Naive thymus-derived CD4-positive, alpha-beta T cell (primary cell): ENCODE data around the gene PLCD3. TPM values are rescaled to one million over a fixed set of nuclear protein-coding genes. Genes with fewer than 3 reads are reported as not detected.

Experiments
- ATAC-seq: fragments of 150-1000 bp; cut with Tn5 transposase; 2 replicates; pipeline ENCODE4 v1.10.0; 2021; ENCODE audit warnings: mild to moderate bottlenecking, moderate library complexity
- CTCF ChIA-PET: fragments of 350-600 bp; sonication (Branson Sonifier 250); formaldehyde crosslinking; loops from one replicate; lab custom pipeline; 2021; ENCODE audit warnings: antibody characterized with exemption; lab: Charles Lee
- POLR2A ChIA-PET: fragments of 350-600 bp; sonication (Branson Sonifier 250); formaldehyde crosslinking; loops from one replicate; lab custom pipeline; 2021; ENCODE audit warnings: antibody characterized with exemption, inconsistent platforms; lab: Charles Lee
- DNase-seq, 9 donors: peaks; one replicate each; pipeline versions ENCODE4 v3.0.0 to v3.0.0-alpha.2; 2020 to 2022; ENCODE audit warnings: mixed read lengths in 1 of 9
- H3K27ac ChIP-seq: one replicate; pipeline ENCODE4 v1.7.0; 2013; ENCODE audit warnings: mild to moderate bottlenecking, low read depth, low read length, moderate library complexity
- H3K27me3 ChIP-seq, 2 donors: one replicate each; pipeline ENCODE4 v1.7.0; 2013; ENCODE audit warnings: low read length in 2 of 2, mild to moderate bottlenecking in 2 of 2, moderate library complexity in 2 of 2; ENCODE audit not compliant: control insufficient read depth in 2 of 2, insufficient read depth in 2 of 2
- H3K36me3 ChIP-seq, 3 experiments: 1 replicate in 2 of 3; 2 replicates in 1 of 3; pipeline ENCODE4 v1.7.0; 2013; ENCODE audit warnings: low read length in 3 of 3, mild to moderate bottlenecking in 3 of 3, moderate library complexity in 1 of 3; ENCODE audit not compliant: insufficient read depth in 3 of 3, control insufficient read depth in 2 of 3
- H3K4me1 ChIP-seq, 2 donors: one replicate each; pipeline ENCODE4 v1.7.0; 2013; ENCODE audit warnings: low read length in 2 of 2, mild to moderate bottlenecking in 2 of 2, moderate library complexity in 1 of 2; ENCODE audit not compliant: control insufficient read depth in 2 of 2, insufficient read depth in 2 of 2
- H3K4me3 ChIP-seq: 2 replicates; pipeline ENCODE4 v1.7.0; 2013; ENCODE audit warnings: mild to moderate bottlenecking, low read length
- H3K9me3 ChIP-seq, 3 experiments: 1 replicate in 2 of 3; 2 replicates in 1 of 3; pipeline ENCODE4 v1.7.0; 2013; ENCODE audit warnings: low read length in 3 of 3; ENCODE audit not compliant: control insufficient read depth in 2 of 3
- H3K27ac Mint-ChIP-seq, 9 donors: one replicate each; pipeline ENCODE4 v1.8.0; 2020 to 2022; ENCODE audit warnings: mixed read lengths in 9 of 9, mild to moderate bottlenecking in 8 of 9, moderate library complexity in 5 of 9, inconsistent platforms in 2 of 9
- H3K27me3 Mint-ChIP-seq, 5 donors: one replicate each; pipeline ENCODE4 v1.8.0; 2021 to 2022; ENCODE audit warnings: mixed read lengths in 5 of 5, mild to moderate bottlenecking in 1 of 5
- H3K36me3 Mint-ChIP-seq, 5 donors: one replicate each; pipeline ENCODE4 v1.8.0; 2020 to 2022; ENCODE audit warnings: mixed read lengths in 5 of 5, mild to moderate bottlenecking in 3 of 5, inconsistent platforms in 1 of 5
- H3K4me1 Mint-ChIP-seq, 7 donors: one replicate each; pipeline ENCODE4 v1.8.0; 2020 to 2022; ENCODE audit warnings: mixed read lengths in 7 of 7, mild to moderate bottlenecking in 3 of 7, inconsistent platforms in 1 of 7
- H3K4me3 Mint-ChIP-seq, 10 donors: one replicate each; pipeline ENCODE4 v1.8.0; 2020 to 2022; ENCODE audit warnings: mild to moderate bottlenecking in 10 of 10, mixed read lengths in 10 of 10, moderate library complexity in 6 of 10, inconsistent platforms in 2 of 10
- H3K9me3 Mint-ChIP-seq, 11 donors: one replicate each; pipeline ENCODE4 v1.8.0; 2020 to 2022; ENCODE audit warnings: mixed read lengths in 11 of 11, mild to moderate bottlenecking in 4 of 11, inconsistent platforms in 1 of 11, moderate library complexity in 1 of 11
- intact Hi-C, 2 donors: fragments of 100-400 bp; cut with micrococcal nuclease; formaldehyde crosslinking; loops; one replicate each; pipeline ENCODE4 v1.15.1; 2023
- polyA plus RNA-seq, 2 donors: library from polyadenylated mRNA; unstranded; fragments of 300-500 nt; fragmentation: Illumina TruSeq; gene quantifications; one replicate each; pipeline ENCODE4 v1.2.3, GENCODE V29; 2021
- total RNA-seq, 6 experiments: library from RNA in 5 of 6; stranded (reverse) in 5 of 6; gene quantifications; 1 replicate in 5 of 6; 2 replicates in 1 of 6; pipeline ENCODE4 v1.2.3 and lab custom pipeline; 2021 to 2026

PLCD3 gene
- total and polyA plus RNA-seq, 7 experiments from 2014 or later, result 0.21 to 5.1 (median 2.7) TPM; not detected in 1

DNA sequence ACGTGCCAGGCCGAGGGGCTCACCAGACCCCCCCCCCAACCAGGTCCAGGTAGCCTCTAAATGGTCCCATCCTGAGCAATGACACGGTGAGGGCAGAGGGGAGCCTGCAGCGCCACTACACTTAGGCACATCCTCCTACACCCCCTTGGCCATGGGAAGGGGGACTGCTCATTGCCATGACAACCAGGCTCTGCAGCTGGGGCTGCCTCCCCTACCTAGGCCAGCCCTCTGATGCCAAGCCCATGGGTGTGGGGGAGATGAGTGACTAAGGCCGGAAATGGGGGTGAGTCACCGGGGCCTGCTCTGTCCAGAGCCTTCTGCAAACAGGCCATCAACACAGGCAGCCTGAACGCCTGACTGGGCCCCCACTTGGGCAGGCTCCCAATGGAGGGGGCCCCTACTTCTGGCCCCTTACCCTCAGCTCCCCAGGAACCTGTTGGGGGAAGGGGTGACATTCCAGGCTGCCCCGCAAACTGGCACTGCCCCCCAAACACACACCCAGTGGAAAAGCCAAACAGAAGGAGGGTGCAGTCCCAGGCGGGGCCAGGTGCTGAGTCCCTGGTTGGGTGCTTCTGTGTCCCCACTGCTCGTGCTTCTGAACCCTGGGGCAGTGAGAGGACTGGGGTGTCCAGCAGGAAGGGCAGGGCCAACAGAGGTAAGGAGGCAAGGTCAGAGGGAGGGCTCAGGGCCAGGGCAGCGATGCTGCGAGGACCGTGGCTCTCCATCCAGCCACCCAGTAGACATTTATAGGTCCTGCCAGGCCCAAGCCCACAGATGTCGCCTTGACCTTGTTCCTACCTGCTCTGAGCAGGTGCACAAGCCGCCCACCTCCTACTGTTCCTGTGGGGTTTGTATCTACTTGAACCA lies 8.2 kb downstream of the PLCD3 start:
- CTCF ChIA-PET, result interaction anchor here (0.6 kb wide), 1 partner anchor 9 kb away, joined by 6 read pairs; no protein-coding TSS in a partner anchor

DNA sequence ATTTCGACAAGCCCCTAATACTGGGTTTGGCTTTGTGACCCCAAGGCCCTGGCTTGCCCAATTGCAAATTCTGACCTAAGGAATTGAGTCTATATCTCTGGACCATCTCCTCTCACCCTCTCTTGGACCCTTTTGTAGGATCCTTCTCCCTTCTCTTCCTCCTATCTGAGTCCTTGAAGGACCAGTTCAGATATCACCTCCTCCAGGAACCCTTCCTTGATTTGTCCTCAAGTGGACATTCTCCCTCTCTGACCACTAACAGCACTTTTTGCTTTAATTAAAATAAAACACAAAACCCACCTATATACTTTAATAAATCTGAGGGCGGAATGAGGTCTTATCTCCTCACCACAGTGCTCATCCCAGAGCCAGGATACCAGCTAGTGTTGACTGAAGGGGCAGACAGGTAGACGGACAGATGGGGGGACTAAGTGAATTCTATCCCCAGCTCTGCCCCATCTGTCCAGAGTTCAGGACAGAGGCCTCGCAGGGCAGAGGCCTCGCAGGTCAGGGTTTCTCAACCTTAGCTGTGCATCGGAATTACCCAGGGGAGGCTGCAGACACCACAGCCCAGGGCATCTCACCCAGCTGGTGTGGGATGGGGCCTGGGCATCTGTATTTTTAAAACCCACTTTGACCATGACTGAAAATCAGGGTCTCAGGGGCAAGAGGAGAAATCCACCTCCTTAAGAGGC lies 9.1 kb downstream of the PLCD3 start:
- ChIA-PET CTCF (interaction anchor here (0.7 kb wide), 1 partner anchor 12 kb away, joined by 3 read pairs; the partner anchor contains the start of gene ACBD4), POLR2A (interaction anchor here (0.7 to 1.1 kb wide), 2 partner anchors 23 to 27 kb away, joined by 3 to 4 read pairs; no protein-coding TSS in a partner anchor)
- Mint-ChIP-seq H3K27me3 (peaks cover 0 to 15% (median 6%) of the 10 kb centered on the region in 5 donors), H3K9me3 (no peaks in the 10 kb centered on the region), H3K36me3 (no peaks in the 10 kb centered on the region), H3K27ac (no peak overlapping the region), H3K4me3 (no peak overlapping the region), H3K4me1 (peaks cover 0 to 2% (median 0%) of the 10 kb centered on the region in 7 donors)
- Histone ChIP-seq H3K9me3 (no peaks in the 10 kb centered on the region), H3K36me3 (no peaks in the 10 kb centered on the region), H3K27ac (no peak overlapping the region), H3K4me3 (no peak overlapping the region), H3K27me3 (no peaks in the 10 kb centered on the region), H3K4me1 (no peaks in the 10 kb centered on the region)
- no peak for DNase-seq
- intact Hi-C loops, result no loop called here
- ATAC-seq, result no peak

More for the DNA sequence above, 8.2 kb downstream of the PLCD3 start:
- H3K4me1 ChIP-seq, result no peaks in the 10 kb centered on the region
- H3K27me3 ChIP-seq, result no peaks in the 10 kb centered on the region
- no peak overlapping the region for H3K4me3 ChIP-seq
- no peak overlapping the region for H3K27ac ChIP-seq
- Mint-ChIP-seq H3K36me3 (no peaks in the 10 kb centered on the region), H3K9me3 (no peaks in the 10 kb centered on the region), H3K4me1 (peaks cover 0 to 2% (median 0%) of the 10 kb centered on the region in 7 donors), H3K27ac (no peak overlapping the region), H3K4me3 (no peak overlapping the region), H3K27me3 (peaks cover 0 to 15% (median 6%) of the 10 kb centered on the region in 5 donors)
- H3K36me3 ChIP-seq, result no peaks in the 10 kb centered on the region
- no peaks in the 10 kb centered on the region for H3K9me3 ChIP-seq
- ATAC-seq, result peak; percentile 88
- intact Hi-C loops, result no loop called here
- POLR2A ChIA-PET, result interaction anchor here (1.1 kb wide), 1 partner anchor 26 kb away, joined by 3 read pairs; no protein-coding TSS in a partner anchor
- DNase-seq, result no peak

DNA sequence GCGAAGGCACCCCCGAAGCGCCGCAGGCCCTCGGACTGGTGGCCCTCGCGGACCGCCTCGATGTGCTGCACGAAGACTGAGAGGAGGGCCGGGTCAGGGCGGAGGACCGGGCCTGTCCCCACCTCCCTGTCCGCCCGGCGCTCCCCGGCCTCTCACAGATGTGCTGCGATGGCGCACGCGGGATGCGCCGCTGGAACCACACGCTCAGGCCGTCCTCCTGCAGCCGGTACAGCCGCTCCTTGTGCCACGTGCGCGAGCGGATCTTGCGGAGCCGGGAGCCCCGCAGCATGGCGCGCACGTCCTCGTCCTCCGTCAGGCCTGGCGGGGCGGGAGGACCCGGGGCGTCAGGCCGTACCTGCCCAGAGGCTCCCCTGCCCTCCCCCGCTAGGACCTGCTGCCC lies 11.3 kb downstream of the PLCD3 start:
- ChIA-PET POLR2A (no interaction called here), CTCF (no interaction called here)
- H3K27me3 Mint-ChIP-seq, result peaks cover 0 to 15% (median 6%) of the 10 kb centered on the region in 5 donors
- DNase-seq (no peak), ATAC-seq (no peak)
- H3K36me3 Mint-ChIP-seq, result no peaks in the 10 kb centered on the region
- no peaks in the 10 kb centered on the region for H3K4me1 ChIP-seq
- H3K4me3 Mint-ChIP-seq, result no peak overlapping the region
- peaks cover 0 to 2% (median 0%) of the 10 kb centered on the region in 7 donors for H3K4me1 Mint-ChIP-seq
- H3K4me3 ChIP-seq, result no peak overlapping the region
- H3K36me3 ChIP-seq, result no peaks in the 10 kb centered on the region
- H3K27ac ChIP-seq, result no peak overlapping the region
- H3K27me3 ChIP-seq, result no peaks in the 10 kb centered on the region
- no peaks in the 10 kb centered on the region for H3K9me3 ChIP-seq
- H3K27ac Mint-ChIP-seq, result no peak overlapping the region
- intact Hi-C loops, result no loop called here
- no peaks in the 10 kb centered on the region for H3K9me3 Mint-ChIP-seq

DNA sequence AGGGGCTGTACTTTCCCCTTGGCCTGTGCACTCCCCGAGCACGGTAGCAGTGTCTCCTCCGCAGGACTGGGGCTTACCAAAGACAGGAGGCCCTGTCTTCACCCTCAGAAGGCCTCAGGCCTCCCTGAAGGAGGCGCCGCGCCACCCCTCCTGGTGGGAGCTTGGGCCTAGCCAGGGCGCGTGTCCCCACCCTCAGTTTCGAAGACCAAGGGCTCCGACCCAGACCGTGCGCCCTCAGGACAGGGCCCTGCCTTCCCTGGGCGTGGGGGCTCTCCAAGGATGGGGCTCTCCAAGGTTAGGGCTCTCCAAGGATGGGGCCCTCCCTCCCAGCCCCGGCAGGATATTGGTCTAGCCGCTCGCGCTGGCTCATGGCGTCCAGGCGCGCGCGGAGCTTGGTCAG lies 11.8 kb downstream of the PLCD3 start:
- Mint-ChIP-seq H3K4me1 (peaks cover 0 to 2% (median 0%) of the 10 kb centered on the region in 7 donors), H3K27ac (no peak overlapping the region), H3K4me3 (no peak overlapping the region), H3K27me3 (peaks cover 0 to 15% (median 6%) of the 10 kb centered on the region in 5 donors), H3K9me3 (no peaks in the 10 kb centered on the region), H3K36me3 (no peaks in the 10 kb centered on the region)
- H3K27ac ChIP-seq, result no peak overlapping the region
- no peak for ATAC-seq
- no peaks in the 10 kb centered on the region for H3K4me1 ChIP-seq
- no peak overlapping the region for H3K4me3 ChIP-seq
- H3K36me3 ChIP-seq, result no peaks in the 10 kb centered on the region
- ChIA-PET CTCF (no interaction called here), POLR2A (no interaction called here)
- no peaks in the 10 kb centered on the region for H3K27me3 ChIP-seq
- H3K9me3 ChIP-seq, result no peaks in the 10 kb centered on the region
- intact Hi-C loops, result no loop called here
- no peak for DNase-seq

DNA sequence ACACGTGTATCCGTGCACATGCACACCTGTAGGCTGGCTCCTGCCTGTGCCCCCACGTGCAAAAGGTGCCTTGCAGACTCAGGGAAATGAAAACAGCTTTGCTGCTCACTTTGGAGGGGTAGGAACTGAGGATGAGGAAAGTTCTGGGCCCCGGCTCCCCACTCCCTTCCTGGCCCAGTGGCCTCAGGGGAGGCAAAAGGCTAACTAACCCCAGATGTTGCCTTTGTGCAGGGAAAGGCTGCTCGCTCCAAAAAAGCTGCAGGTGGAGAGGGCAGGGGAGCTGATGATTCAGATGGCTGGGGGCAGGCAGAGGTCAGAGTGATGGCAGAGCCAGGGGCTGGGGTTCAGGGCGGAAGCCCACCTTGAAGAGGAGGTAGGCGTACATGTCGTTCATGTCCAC lies 12.4 kb downstream of the PLCD3 start:
- no peaks in the 10 kb centered on the region for H3K4me1 ChIP-seq
- Mint-ChIP-seq H3K9me3 (no peaks in the 10 kb centered on the region), H3K27me3 (peaks cover 0 to 15% (median 6%) of the 10 kb centered on the region in 5 donors), H3K4me1 (peaks cover 0 to 2% (median 0%) of the 10 kb centered on the region in 7 donors), H3K27ac (no peak overlapping the region), H3K4me3 (no peak overlapping the region), H3K36me3 (no peaks in the 10 kb centered on the region)
- DNase-seq (no peak), ATAC-seq (no peak)
- H3K4me3 ChIP-seq, result no peak overlapping the region
- H3K27ac ChIP-seq, result no peak overlapping the region
- no peaks in the 10 kb centered on the region for H3K9me3 ChIP-seq
- H3K36me3 ChIP-seq, result no peaks in the 10 kb centered on the region
- intact Hi-C loops, result no loop called here
- no peaks in the 10 kb centered on the region for H3K27me3 ChIP-seq
- CTCF ChIA-PET, result no interaction called here
- POLR2A ChIA-PET, result interaction anchor here (0.5 kb wide), 1 partner anchor 67 kb away, joined by 3 read pairs; no protein-coding TSS in a partner anchor

DNA sequence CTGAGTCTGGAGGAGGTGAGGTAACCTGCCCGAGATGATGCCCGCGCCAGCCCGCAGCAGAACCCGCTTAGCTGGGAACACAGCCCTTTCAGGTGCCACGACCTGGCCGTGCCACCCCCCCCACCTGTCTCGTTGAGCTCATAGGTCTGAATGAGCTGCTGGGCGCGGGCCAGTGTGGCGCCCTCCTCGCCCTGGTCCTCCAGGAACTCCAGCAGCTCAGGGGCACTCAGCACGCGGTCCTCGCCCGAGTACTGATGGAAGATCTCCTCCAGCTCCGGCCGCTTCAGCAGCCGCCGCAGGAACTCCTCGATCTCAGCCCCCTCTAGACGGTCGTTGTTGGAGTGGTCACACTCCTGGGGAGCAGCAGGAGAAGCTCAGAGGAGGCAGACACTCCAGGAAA lies 13.6 kb downstream of the PLCD3 start:
- intact Hi-C loops, result no loop called here
- no peak for DNase-seq
- H3K4me1 Mint-ChIP-seq, result peaks cover 0 to 2% (median 0%) of the 10 kb centered on the region in 7 donors
- no peak overlapping the region for H3K4me3 Mint-ChIP-seq
- no peaks in the 10 kb centered on the region for H3K9me3 Mint-ChIP-seq
- Histone ChIP-seq H3K9me3 (no peaks in the 10 kb centered on the region), H3K27ac (no peak overlapping the region), H3K4me3 (no peak overlapping the region), H3K36me3 (no peaks in the 10 kb centered on the region), H3K4me1 (no peaks in the 10 kb centered on the region), H3K27me3 (no peaks in the 10 kb centered on the region)
- ATAC-seq, result no peak
- H3K27me3 Mint-ChIP-seq, result peaks cover 0 to 15% (median 6%) of the 10 kb centered on the region in 5 donors
- no peaks in the 10 kb centered on the region for H3K36me3 Mint-ChIP-seq
- peak overlapping the region in 1 of 9 donors; percentile 36 for H3K27ac Mint-ChIP-seq
- POLR2A ChIA-PET, result no interaction called here
- CTCF ChIA-PET, result interaction anchor here (0.6 to 1.1 kb wide), 3 partner anchors 19 to 132 kb away, joined by 3 read pairs; no protein-coding TSS in a partner anchor
